ENCODE data around the gene NMT1. TPM values are rescaled to one million over a fixed set of nuclear protein-coding genes. Genes with fewer than 3 reads are reported as not detected.
A peak's percentile ranks its signal among the peaks of the same experiment; 100 is the strongest.

NMT1 gene
- total RNA-seq, 1 donor from 2014 or later = 80.6 TPM

DNA sequence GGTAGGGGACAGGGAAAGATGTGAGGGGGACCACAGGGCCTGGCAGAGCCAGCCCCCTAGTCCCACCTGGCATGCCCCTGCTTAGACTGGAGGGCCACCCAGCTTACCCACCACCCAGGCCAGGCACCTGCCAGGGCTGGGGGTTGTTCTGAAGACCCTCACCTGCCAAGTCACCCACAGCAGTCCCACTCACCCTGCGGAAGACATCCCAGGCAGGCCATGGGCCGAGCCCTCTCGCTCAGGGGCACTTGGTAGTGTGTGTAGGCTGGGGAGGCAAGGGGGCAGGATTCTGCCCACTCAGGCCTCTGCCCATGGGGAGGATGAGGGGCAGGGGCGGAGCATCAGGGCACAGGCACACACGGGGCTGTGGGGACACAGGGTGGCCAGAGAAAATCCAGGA is 67.2 kb downstream of the NMT1 start:
- no peak overlapping the region for H3K4me3 Mint-ChIP-seq
- peaks cover 44% of the 10 kb centered on the region for H3K4me1 Mint-ChIP-seq
- H3K36me3 Mint-ChIP-seq = no peaks in the 10 kb centered on the region
- no peaks in the 10 kb centered on the region for H3K9me3 Mint-ChIP-seq
- DNase-seq (ENCODE audit: low spot score in 2 of 2, unreplicated experiment in 2 of 2) = no peak
- TF ChIP-seq, protein P1, sequence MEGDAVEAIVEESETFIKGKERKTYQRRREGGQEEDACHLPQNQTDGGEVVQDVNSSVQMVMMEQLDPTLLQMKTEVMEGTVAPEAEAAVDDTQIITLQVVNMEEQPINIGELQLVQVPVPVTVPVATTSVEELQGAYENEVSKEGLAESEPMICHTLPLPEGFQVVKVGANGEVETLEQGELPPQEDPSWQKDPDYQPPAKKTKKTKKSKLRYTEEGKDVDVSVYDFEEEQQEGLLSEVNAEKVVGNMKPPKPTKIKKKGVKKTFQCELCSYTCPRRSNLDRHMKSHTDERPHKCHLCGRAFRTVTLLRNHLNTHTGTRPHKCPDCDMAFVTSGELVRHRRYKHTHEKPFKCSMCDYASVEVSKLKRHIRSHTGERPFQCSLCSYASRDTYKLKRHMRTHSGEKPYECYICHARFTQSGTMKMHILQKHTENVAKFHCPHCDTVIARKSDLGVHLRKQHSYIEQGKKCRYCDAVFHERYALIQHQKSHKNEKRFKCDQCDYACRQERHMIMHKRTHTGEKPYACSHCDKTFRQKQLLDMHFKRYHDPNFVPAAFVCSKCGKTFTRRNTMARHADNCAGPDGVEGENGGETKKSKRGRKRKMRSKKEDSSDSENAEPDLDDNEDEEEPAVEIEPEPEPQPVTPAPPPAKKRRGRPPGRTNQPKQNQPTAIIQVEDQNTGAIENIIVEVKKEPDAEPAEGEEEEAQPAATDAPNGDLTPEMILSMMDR (IDR thresholded peaks at IDR 0.05; ENCODE audit: unreplicated experiment) = no peak
- no peaks in the 10 kb centered on the region for H3K27me3 Mint-ChIP-seq (ENCODE audit: low read depth)
- H3K27ac Mint-ChIP-seq = peak overlapping the region; percentile 97

DNA sequence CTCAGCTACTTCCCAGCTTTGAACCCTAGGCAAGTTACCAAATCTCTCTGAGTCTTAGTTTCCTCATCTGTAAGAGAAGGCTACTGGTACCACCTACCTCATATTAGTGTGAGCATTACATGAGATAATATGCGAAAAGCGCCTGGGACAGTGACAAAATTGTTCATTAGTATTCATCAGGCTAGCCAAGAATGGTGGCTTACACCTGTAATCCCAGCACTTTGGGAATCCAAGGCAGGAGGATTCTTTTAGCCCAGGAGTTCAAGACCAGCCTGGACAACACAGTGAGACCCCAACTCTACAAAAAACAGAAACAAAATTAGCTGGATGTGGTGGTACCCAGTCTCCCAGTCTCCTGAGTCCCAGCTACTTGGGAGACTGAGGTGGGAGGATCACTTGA is 67.9 kb downstream of the NMT1 start:
- DNase-seq (ENCODE audit: low spot score in 2 of 2, unreplicated experiment in 2 of 2) = no peak
- no peak overlapping the region for H3K4me3 Mint-ChIP-seq
- H3K4me1 Mint-ChIP-seq = peaks cover 46% of the 10 kb centered on the region
- no peaks in the 10 kb centered on the region for H3K36me3 Mint-ChIP-seq
- H3K27me3 Mint-ChIP-seq (ENCODE audit: low read depth) = no peaks in the 10 kb centered on the region
- peak overlapping the region; percentile 67 for H3K27ac Mint-ChIP-seq
- TF ChIP-seq, protein P1 (IDR thresholded peaks at IDR 0.05; ENCODE audit: unreplicated experiment) = no peak
- H3K9me3 Mint-ChIP-seq = no peaks in the 10 kb centered on the region

DNA sequence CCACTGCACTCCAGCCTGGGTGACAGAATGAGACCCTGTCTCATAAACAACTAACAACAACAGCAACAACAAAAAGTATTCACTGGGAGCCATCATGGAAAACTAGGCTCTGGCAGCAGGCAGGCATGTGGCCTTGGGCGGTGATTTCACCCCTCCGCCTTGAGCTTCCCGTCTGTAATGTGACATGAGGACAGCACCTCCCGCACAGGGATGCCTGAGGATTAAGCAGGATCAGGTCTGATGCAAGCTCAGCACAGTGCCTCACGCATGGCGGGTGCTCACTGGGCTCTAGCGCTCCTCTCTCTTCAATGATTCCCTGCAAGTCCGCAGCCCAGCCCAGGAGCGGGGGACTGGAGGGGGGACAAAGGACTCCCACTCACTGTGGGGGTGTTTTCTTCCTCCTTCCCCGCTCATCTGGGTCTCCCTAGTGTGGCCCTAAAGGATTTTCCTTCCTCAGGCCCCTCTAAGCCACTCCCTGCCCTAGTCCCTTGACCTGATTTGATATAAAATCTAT is 68.4 kb downstream of the NMT1 start:
- H3K27me3 Mint-ChIP-seq (ENCODE audit: low read depth) = no peaks in the 10 kb centered on the region
- H3K4me3 Mint-ChIP-seq = no peak overlapping the region
- H3K9me3 Mint-ChIP-seq = no peaks in the 10 kb centered on the region
- H3K27ac Mint-ChIP-seq = peak overlapping the region; percentile 67
- peaks cover 46% of the 10 kb centered on the region for H3K4me1 Mint-ChIP-seq
- no peak for DNase-seq (ENCODE audit: low spot score in 2 of 2, unreplicated experiment in 2 of 2)
- TF ChIP-seq, protein P1 (IDR thresholded peaks at IDR 0.05; ENCODE audit: unreplicated experiment) = no peak
- H3K36me3 Mint-ChIP-seq = no peaks in the 10 kb centered on the region

DNA sequence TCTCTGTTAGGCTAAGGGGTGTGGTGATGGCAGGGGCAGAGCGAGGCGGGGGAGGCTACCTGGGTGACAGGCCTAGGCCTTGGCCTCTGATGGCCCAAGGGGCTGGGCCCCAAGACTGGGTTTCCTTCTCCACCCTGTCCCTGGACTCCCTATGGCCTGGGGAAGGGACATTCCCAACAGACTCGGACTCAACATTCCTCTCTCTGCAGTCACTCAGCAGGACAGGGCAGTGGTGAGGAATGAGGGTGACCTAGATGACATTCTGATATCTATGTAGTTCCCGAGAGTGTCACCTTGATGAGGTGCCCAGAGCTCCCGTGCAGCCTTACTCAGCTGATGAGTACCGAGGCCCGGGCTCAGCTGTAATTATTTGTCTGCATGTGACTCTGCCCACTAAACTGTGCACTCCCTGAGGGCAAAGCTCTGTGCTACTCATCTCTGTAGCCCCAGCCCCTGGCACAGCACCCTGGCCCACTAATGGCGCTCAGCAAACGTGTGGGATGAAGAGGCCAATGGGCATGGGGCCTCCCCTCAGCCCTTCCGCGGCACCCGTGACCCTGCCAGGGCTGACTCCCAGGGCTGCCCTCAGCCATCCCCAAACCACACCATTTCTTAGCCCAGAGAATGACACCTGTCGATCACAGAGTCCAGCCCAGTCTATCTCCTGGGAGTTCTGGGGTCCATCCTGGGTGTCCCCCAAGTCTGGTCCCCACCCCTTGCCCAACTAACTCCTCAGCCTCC is 69.0 kb downstream of the NMT1 start:
- peaks cover 44% of the 10 kb centered on the region for H3K4me1 Mint-ChIP-seq
- peak overlapping the region; percentile 81 for H3K4me3 Mint-ChIP-seq
- H3K27ac Mint-ChIP-seq = no peak overlapping the region
- TF ChIP-seq, protein P1 (IDR thresholded peaks at IDR 0.05; ENCODE audit: unreplicated experiment) = no peak
- DNase-seq (ENCODE audit: low spot score in 2 of 2, unreplicated experiment in 2 of 2) = no peak
- no peaks in the 10 kb centered on the region for H3K9me3 Mint-ChIP-seq
- H3K27me3 Mint-ChIP-seq (ENCODE audit: low read depth) = no peaks in the 10 kb centered on the region
- H3K36me3 Mint-ChIP-seq = no peaks in the 10 kb centered on the region

DNA sequence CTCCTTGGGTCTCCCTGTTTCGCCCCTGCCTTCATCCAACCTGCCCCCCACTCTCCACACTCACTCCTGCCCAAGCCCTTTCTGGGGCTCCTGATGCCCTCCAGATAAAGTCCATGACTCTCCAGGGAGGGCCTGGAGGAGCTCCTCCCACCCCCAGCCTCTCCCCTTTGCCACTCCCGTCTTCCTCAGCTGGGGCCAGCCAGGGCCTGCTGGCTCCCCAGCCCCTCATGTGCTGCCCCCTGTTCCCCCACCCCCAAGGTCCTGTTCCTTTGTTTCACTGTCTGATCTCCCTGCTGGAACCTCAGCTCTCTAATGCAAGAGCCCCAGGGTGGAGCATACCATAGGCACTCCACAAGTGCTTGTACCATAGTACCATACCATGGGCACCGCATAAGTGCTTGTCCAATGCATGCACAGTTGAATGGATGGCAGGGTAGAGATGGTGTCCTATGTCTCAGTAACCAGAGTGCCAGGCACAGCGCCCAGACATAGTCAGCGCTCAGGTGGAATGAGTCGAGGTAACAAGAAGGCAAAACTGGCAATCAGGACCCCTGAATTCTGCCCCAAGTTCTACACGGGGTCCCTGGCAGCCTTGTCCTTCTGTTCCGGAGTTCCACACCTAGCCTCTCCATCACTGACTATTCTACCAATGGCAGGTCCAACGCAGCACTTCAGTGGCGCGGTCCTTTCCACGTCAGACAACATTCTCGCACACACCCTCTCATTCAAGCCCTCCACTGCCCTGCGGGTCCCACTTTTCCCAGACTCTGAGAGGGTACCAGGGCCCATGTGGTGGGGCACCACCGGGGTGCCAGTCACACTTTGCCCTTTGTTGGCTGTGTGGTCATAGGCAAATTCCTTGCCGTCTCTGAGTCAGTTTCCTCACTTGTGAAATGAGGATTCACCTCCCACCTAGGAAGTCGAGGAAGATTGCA is 69.8 kb downstream of the NMT1 start:
- Mint-ChIP-seq H3K36me3 (no peaks in the 10 kb centered on the region), H3K27ac (no peak overlapping the region), H3K4me3 (peak overlapping the region; percentile 81), H3K27me3 (ENCODE audit: low read depth) (no peaks in the 10 kb centered on the region), H3K4me1 (peaks cover 48% of the 10 kb centered on the region), H3K9me3 (no peaks in the 10 kb centered on the region)
- TF ChIP-seq, protein P1 (IDR thresholded peaks at IDR 0.05; ENCODE audit: unreplicated experiment) = no peak
- no peak for DNase-seq (ENCODE audit: low spot score in 2 of 2, unreplicated experiment in 2 of 2)
